SK-N-MC (cell line): ENCODE data around the gene CA14.

Experiments used
- EZH2 ChIP-seq: fragments of 200-600 bp; sonication (generic); IDR thresholded peaks from one replicate; pipeline ENCODE4 v1.6.1; 2017; ENCODE audit warnings: antibody characterized with exemption
- POLR2AphosphoS5 ChIP-seq: IDR thresholded peaks from 2 replicates; pipeline ENCODE4 v1.6.1; 2012; ENCODE audit warnings: mild to moderate bottlenecking, low read depth, low read length, borderline replicate concordance

- no peak for TF ChIP-seq EZH2
- TF ChIP-seq POLR2AphosphoS5: no peak
Observed at GRCh38 chr1:150225546-150225945, 32.0 kb upstream of the CA14 start.
